ENCODE data around the gene ANKRD29.
"Not testable (repeated sequence)": the region's sequence is repeated elsewhere in the genome, so short reads cannot be mapped to it uniquely, and the experiment has no call there.

Gene ANKRD29

DNA sequence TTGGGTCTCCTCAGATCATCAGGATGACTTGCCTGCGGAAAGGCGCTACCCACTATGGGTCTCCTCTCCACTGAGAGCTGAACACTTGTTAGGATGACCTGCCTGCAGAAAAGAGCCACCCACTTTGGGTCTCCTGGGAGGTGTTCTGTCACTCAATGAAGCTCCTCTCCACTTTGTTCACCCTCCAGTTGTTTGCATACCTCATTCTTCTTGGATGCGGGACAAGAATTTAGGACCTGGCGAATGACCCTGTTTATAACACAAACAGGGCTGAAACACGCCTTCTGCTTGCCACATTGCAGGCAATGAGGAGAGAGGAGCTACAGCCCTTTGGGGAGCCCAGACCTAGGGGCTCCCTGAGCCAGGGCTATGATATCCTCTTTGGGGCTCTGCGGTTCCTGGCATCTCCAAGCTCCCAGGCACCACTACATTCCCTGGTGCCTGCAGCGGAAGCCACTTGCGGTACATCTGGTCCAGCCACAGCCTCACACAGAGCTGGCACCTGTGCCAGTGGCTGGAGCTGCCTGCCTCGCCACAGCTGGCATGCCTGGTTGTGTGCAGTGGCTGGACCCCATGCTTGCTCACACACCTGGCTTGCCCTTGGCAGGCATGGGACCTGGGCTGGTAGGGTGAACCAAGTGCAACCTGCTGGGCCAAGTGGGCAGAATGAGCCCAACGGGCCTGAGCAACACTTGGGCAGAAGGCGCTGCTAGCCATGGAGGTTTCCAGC, 20.6 kb downstream of the ANKRD29 start:
- no peaks in the 10 kb centered on the region for H3K36me3 ChIP-seq (ENCODE audit: control insufficient read depth, insufficient read depth, low read length)
- DNase-seq (ENCODE audit: extremely low read depth, insufficient read length) = no peak
- no peak overlapping the region for H3K4me3 ChIP-seq (replicated peaks; ENCODE audit: low read depth, low read length)
- TF ChIP-seq, protein P1, sequence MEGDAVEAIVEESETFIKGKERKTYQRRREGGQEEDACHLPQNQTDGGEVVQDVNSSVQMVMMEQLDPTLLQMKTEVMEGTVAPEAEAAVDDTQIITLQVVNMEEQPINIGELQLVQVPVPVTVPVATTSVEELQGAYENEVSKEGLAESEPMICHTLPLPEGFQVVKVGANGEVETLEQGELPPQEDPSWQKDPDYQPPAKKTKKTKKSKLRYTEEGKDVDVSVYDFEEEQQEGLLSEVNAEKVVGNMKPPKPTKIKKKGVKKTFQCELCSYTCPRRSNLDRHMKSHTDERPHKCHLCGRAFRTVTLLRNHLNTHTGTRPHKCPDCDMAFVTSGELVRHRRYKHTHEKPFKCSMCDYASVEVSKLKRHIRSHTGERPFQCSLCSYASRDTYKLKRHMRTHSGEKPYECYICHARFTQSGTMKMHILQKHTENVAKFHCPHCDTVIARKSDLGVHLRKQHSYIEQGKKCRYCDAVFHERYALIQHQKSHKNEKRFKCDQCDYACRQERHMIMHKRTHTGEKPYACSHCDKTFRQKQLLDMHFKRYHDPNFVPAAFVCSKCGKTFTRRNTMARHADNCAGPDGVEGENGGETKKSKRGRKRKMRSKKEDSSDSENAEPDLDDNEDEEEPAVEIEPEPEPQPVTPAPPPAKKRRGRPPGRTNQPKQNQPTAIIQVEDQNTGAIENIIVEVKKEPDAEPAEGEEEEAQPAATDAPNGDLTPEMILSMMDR (IDR thresholded peaks at IDR 0.05; ENCODE audit: insufficient read depth, low read length, poor library complexity, severe bottlenecking) = no peak
- H3K27me3 ChIP-seq (replicated peaks; ENCODE audit: control insufficient read depth, insufficient read depth, low read length) = no peaks in the 10 kb centered on the region

DNA sequence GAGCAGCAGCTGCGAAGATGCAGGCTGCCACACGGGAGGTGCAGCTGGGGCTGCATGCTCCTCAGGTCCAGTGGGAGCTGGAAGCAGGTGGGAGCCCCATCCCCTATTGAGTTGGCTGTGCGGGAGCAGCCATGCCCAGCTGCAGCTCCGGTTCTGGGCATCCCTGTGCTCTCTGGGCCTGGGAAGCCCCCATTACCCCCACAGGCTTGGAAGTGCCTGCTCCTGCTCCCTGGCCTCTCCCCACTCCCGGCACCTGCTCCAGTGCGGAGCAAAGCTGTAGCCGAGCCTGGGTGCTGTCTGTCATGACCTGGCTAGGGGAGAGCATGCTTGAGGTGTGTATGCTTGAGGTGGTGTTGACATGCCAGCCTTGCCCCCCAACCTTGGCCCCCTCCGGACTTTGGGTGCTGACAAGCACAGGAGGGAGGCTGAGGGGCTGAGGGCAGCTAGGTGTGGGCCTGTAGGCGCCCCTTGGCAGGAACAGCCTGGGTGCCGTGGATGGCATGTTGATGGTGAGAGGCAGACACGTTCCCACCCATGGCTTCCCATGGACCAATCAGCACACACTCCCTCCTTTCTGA, 21.5 kb downstream of the ANKRD29 start:
- TF ChIP-seq, protein P1 (IDR thresholded peaks at IDR 0.05; ENCODE audit: insufficient read depth, low read length, poor library complexity, severe bottlenecking) = no peak
- Histone ChIP-seq H3K4me3 (replicated peaks; ENCODE audit: low read depth, low read length) (no peak overlapping the region), H3K27me3 (replicated peaks; ENCODE audit: control insufficient read depth, insufficient read depth, low read length) (no peaks in the 10 kb centered on the region), H3K36me3 (ENCODE audit: control insufficient read depth, insufficient read depth, low read length) (no peaks in the 10 kb centered on the region)
- no peak for DNase-seq (ENCODE audit: extremely low read depth, insufficient read length)

DNA sequence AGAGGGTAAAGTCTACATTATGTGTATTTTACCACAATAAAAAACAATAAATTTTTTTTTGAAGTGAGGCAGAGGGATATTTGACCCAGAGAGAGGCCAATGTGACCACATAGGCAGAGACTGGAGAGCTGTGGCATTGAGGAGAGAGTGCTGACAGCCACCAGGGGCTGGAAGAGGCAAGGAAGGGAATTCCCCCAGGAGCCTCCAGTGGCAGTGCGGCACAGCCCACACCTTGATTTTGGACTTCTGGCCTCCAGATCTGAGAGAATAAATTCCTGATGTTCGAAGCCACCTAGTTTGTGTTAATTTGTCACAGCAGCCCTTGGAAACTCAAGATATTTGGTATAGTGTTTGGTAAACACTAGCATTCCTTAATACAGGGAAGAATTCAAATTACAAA, 22.7 kb downstream of the ANKRD29 start:
- TF ChIP-seq, protein P1 (IDR thresholded peaks at IDR 0.05; ENCODE audit: insufficient read depth, low read length, poor library complexity, severe bottlenecking) = no peak
- H3K27me3 ChIP-seq (replicated peaks; ENCODE audit: control insufficient read depth, insufficient read depth, low read length) = no peaks in the 10 kb centered on the region
- no peak for DNase-seq (ENCODE audit: extremely low read depth, insufficient read length)

DNA sequence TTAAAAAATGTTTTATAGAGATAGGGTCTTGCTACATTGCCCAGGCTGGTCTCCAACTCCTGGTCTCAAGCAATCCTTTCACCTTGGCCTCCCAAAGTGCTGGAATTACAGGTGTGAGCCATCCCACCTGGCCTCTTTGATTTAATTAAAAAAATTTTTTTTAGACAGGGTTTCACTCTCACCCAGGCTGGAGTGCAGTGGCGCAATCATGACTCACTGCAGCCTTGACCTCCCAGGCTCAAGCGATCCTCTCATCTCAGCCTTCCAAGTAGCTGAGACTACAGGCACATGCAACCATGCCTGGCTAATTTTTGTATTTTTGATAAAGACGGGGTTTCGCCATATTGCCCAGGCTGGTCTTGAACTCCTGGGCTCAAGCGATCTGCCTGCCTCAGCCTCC, 26.3 kb downstream of the ANKRD29 start:
- H3K4me3 ChIP-seq (replicated peaks; ENCODE audit: low read depth, low read length); H3K27me3 ChIP-seq (replicated peaks; ENCODE audit: control insufficient read depth, insufficient read depth, low read length); DNase-seq (ENCODE audit: extremely low read depth, insufficient read length); H3K36me3 ChIP-seq (ENCODE audit: control insufficient read depth, insufficient read depth, low read length): not testable (repeated sequence)

More for the DNA sequence above, 22.7 kb downstream of the ANKRD29 start:
- Histone ChIP-seq H3K4me3 (replicated peaks; ENCODE audit: low read depth, low read length) (no peak overlapping the region), H3K36me3 (ENCODE audit: control insufficient read depth, insufficient read depth, low read length) (no peaks in the 10 kb centered on the region)

DNA sequence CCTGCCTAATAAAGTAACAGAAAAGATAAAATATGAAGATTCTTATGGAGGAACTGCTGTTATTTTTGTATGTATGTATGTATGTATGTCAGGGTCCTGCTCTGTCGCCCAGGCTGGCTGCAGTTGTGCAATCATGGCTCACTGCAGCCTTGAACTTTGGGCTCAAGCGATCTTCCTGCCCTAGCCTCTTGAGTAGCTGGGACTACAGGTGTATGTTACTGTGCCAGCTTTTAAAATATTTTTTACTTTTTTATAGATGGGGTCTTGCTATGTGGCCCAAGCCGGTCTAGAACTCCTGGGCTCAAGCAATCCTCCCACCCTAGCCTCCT, 26.7 kb downstream of the ANKRD29 start:
- TF ChIP-seq, protein P1 (IDR thresholded peaks at IDR 0.05; ENCODE audit: insufficient read depth, low read length, poor library complexity, severe bottlenecking) = no peak
- DNase-seq (ENCODE audit: extremely low read depth, insufficient read length) = no peak
- Histone ChIP-seq H3K27me3 (replicated peaks; ENCODE audit: control insufficient read depth, insufficient read depth, low read length) (no peaks in the 10 kb centered on the region), H3K36me3 (ENCODE audit: control insufficient read depth, insufficient read depth, low read length) (no peaks in the 10 kb centered on the region), H3K4me3 (replicated peaks; ENCODE audit: low read depth, low read length) (no peak overlapping the region)

DNA sequence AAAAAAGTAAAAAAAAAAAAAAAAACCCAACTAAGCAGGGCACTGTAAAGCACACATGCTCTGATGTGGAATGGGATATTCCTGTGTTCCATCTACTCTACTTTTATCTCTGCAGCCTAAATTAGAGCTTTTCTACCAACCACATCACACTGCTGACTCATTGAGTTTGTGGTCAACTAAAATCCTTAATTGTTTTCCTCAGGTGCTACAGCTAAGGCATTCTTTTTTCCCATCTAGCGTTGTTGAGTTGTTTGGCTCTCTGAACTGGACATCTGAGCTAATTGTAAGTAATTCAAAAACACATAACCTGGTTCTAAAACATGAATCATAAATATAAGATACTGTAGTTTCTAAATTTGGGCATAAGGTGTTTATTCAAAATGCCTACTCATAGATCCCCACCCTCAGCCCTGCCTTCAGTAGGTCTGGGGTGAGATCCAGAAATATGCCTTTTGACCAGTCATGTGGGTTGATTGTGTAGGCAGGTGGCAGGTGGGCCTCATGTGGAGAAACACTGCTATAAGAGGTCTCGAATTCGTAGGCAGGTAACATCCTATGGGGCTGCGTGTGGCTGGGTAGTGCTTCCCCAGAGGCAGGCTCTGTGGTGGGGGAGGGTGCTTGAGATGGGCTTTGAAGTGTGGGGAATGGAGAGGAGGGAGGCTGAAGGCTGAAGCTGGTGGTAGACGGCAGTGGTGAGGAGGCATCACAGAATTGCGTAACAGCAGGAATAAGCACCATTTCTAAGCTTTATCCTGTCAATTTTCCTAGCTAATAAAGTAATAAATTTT, 27.2 kb downstream of the ANKRD29 start:
- TF ChIP-seq, protein P1 (IDR thresholded peaks at IDR 0.05; ENCODE audit: insufficient read depth, low read length, poor library complexity, severe bottlenecking) = no peak
- Histone ChIP-seq H3K27me3 (replicated peaks; ENCODE audit: control insufficient read depth, insufficient read depth, low read length) (no peaks in the 10 kb centered on the region), H3K36me3 (ENCODE audit: control insufficient read depth, insufficient read depth, low read length) (no peaks in the 10 kb centered on the region), H3K4me3 (replicated peaks; ENCODE audit: low read depth, low read length) (no peak overlapping the region)
- no peak for DNase-seq (ENCODE audit: extremely low read depth, insufficient read length)
